T-helper 1 cell treated with Interleukin-12 subunit alpha and Interleukin-12 subunit beta and Interleukin-4 antibody, amounts not matched to agents 30 ng/mL and 1 ng/mL, for 36 hours (primary cell): ENCODE data around the gene RPN1. TPM values are rescaled to one million over a fixed set of nuclear protein-coding genes. Genes with fewer than 3 reads are reported as not detected.
"Not testable (repeated sequence)": the region's sequence is repeated elsewhere in the genome, so short reads cannot be mapped to it uniquely, and the experiment has no call there.

Source experiments
- intact Hi-C: fragments of 100-400 bp; cut with micrococcal nuclease; formaldehyde crosslinking; loops from one replicate; pipeline ENCODE4 v1.15.1; 2024
- total RNA-seq: library from RNA; stranded (reverse); gene quantifications from 2 replicates; pipeline ENCODE4 v1.2.3, GENCODE V29; 2022

The RPN1 gene
- 214 and 219 TPM in 2 replicates for total RNA-seq

- intact Hi-C loops: loop anchor here (1.0 to 2.0 kb wide), 10 partner anchors 30 to 629 kb away; partner anchors contain the start of genes ACAD9, ISY1, RAB43 and RAB7A
These were observed at the start of gene RPN1 for GRCh38 chr3:128650096-128651050. Gene RPN1 (minus strand): TSS chr3:128650818. CDS start chr3:128650800, 18 bp downstream.

GRCh38 chr3:128698211-128699047 lies 47.8 kb upstream of the RPN1 start:
- intact Hi-C loops: no loop called here

- intact Hi-C loops: no loop called here
These were observed 46.7 kb upstream of the RPN1 start for GRCh38 chr3:128697341-128697740.

- intact Hi-C loops: no loop called here
These were observed 43.1 kb upstream of the RPN1 start for GRCh38 chr3:128693696-128694095.

- intact Hi-C loops: no loop called here
These were observed 38.4 kb upstream of the RPN1 start for GRCh38 chr3:128689060-128689459.

- intact Hi-C loops: no loop called here
These were observed 35.8 kb upstream of the RPN1 start for GRCh38 chr3:128686465-128686864.

- intact Hi-C loops: no loop called here
These were observed 34.5 kb upstream of the RPN1 start for GRCh38 chr3:128684986-128685726.

GRCh38 chr3:128683957-128684356 lies 33.3 kb upstream of the RPN1 start:
- intact Hi-C loops: no loop called here

GRCh38 chr3:128681369-128681829 lies 30.8 kb upstream of the RPN1 start:
- intact Hi-C loops: loop anchor here (1.0 to 2.0 kb wide), 6 partner anchors 34 to 242 kb away; no protein-coding TSS in a partner anchor

- intact Hi-C loops: loop anchor here (1.0 to 2.0 kb wide), 11 partner anchors 30 to 243 kb away; partner anchors contain the start of genes ACAD9 and RPN1
These were observed 30.2 kb upstream of the RPN1 start for GRCh38 chr3:128680603-128681368.

GRCh38 chr3:128679338-128679737 lies 28.7 kb upstream of the RPN1 start:
- intact Hi-C loops: no loop called here

GRCh38 chr3:128675802-128676201 lies 25.2 kb upstream of the RPN1 start:
- intact Hi-C loops: not testable (repeated sequence)

- intact Hi-C loops: loop anchor here (1.0 kb wide), 1 partner anchor 20 kb away; no protein-coding TSS in a partner anchor
These were observed 23.7 kb upstream of the RPN1 start for GRCh38 chr3:128674161-128674784.

GRCh38 chr3:128667641-128668040 lies 17.0 kb upstream of the RPN1 start:
- intact Hi-C loops: no loop called here

GRCh38 chr3:128665362-128666021 lies 14.9 kb upstream of the RPN1 start:
- intact Hi-C loops: no loop called here

- intact Hi-C loops: no loop called here
These were observed 12.5 kb upstream of the RPN1 start for GRCh38 chr3:128663151-128663550.

- intact Hi-C loops: no loop called here
These were observed 4.9 kb upstream of the RPN1 start for GRCh38 chr3:128655531-128655930.

GRCh38 chr3:128653993-128654805 lies 3.6 kb upstream of the RPN1 start:
- intact Hi-C loops: loop anchor here (1.0 kb wide), 2 partner anchors 20 to 72 kb away; partner anchors contain the start of gene RAB7A
